ENCODE measurements around the gene C16orf78.

GRCh38 chr16:49378816-49379215 is 5.2 kb downstream of the C16orf78 start:
- TF ChIP-seq EZH2 (IDR thresholded peaks at IDR 0.05): no peak
- no peak for TF ChIP-seq POLR2AphosphoS5 (IDR thresholded peaks at IDR 0.05; ENCODE audit: borderline replicate concordance, low read depth, low read length)
